B cell (primary cell): ENCODE data around the gene UBAC2. TPM values are rescaled to one million over a fixed set of nuclear protein-coding genes. Genes with fewer than 3 reads are reported as not detected.

ENCODE experiments used
- ATAC-seq: fragments of 200-7000 bp; cut with Tn5 transposase; one replicate; pipeline ENCODE4 v1.10.0; 2021; ENCODE audit warnings: low read depth, mild to moderate bottlenecking, moderate number of reproducible peaks, moderate library complexity
- CTCF ChIA-PET: fragments of 350-600 bp; sonication (Branson Sonifier 250); formaldehyde crosslinking; loops from one replicate; lab custom pipeline; 2021; ENCODE audit warnings: antibody characterized with exemption, inconsistent platforms; lab: Charles Lee
- POLR2A ChIA-PET: fragments of 350-600 bp; sonication (Branson Sonifier 250); formaldehyde crosslinking; loops from one replicate; lab custom pipeline; 2021; ENCODE audit warnings: antibody characterized with exemption; lab: Charles Lee
- DNase-seq: peaks from one replicate; pipeline ENCODE4 v3.0.0; 2013
- H2AFZ ChIP-seq: 2 replicates; pipeline ENCODE4 v1.6.1; 2012; ENCODE audit warnings: mild to moderate bottlenecking, low read depth, low read length; ENCODE audit not compliant: insufficient read depth, poor library complexity, severe bottlenecking
- H3K27ac ChIP-seq, 2 donors: 1 replicate in 1 of 2; 2 replicates in 1 of 2; pipeline ENCODE4 v1.5.1; 2012 to 2013; ENCODE audit warnings: low read length in 2 of 2, mild to moderate bottlenecking in 2 of 2, moderate library complexity in 1 of 2
- H3K27me3 ChIP-seq, 4 experiments: fragments of 200-600 bp in 1 of 4; sonication (generic) in 1 of 4; replicated peaks in 1 of 4; 1 replicate in 2 of 4; 2 replicates in 2 of 4; pipeline versions ENCODE4 v1.6.1 to v1.7.0; 2013 to 2016; ENCODE audit warnings: low read length in 3 of 4, mild to moderate bottlenecking in 2 of 4, mixed read lengths in 1 of 4, moderate library complexity in 1 of 4; ENCODE audit not compliant: insufficient read depth in 4 of 4, control insufficient read depth in 3 of 4; ENCODE audit errors: control extremely low read depth in 1 of 4
- H3K36me3 ChIP-seq, 2 experiments: replicated peaks in 1 of 2; 1 replicate in 1 of 2; 2 replicates in 1 of 2; pipeline versions ENCODE4 v1.6.1 to v1.7.1; 2013; ENCODE audit warnings: low read length in 1 of 2; ENCODE audit not compliant: insufficient read depth in 2 of 2, control insufficient read depth in 1 of 2; ENCODE audit errors: control extremely low read depth in 1 of 2, extremely low read depth in 1 of 2
- H3K4me1 ChIP-seq, 2 donors: fragments of 200-600 bp in 1 of 2; sonication (generic) in 1 of 2; 1 replicate in 1 of 2; 2 replicates in 1 of 2; pipeline versions ENCODE4 v1.5.1 to v1.6.1; 2013 to 2017; ENCODE audit warnings: low read length in 2 of 2; ENCODE audit not compliant: control insufficient read depth in 2 of 2, insufficient read depth in 2 of 2
- H3K4me2 ChIP-seq: replicated peaks from 2 replicates; pipeline ENCODE3; 2012; ENCODE audit warnings: mild to moderate bottlenecking, low read depth, low read length; ENCODE audit not compliant: poor library complexity, severe bottlenecking
- H3K4me3 ChIP-seq, 5 experiments: fragments of 200-600 bp in 1 of 5; sonication (generic) in 1 of 5; 1 replicate in 3 of 5; 2 replicates in 2 of 5; pipeline versions ENCODE4 v1.5.1 to v1.7.0; 2011 to 2016; ENCODE audit warnings: low read length in 4 of 5, mild to moderate bottlenecking in 4 of 5, low read depth in 2 of 5, control low read depth in 1 of 5, moderate library complexity in 1 of 5; ENCODE audit not compliant: insufficient read depth in 1 of 5; ENCODE audit errors: control extremely low read depth in 1 of 5, extremely low read depth in 1 of 5
- H3K79me2 ChIP-seq: fragments of 200-600 bp; sonication (generic); one replicate; pipeline ENCODE4 v1.6.0; 2016; ENCODE audit warnings: low read length; ENCODE audit not compliant: control insufficient read depth, insufficient read depth
- H3K9ac ChIP-seq: fragments of 200-600 bp; sonication (generic); 2 replicates; pipeline ENCODE4 v1.6.1; 2017; ENCODE audit warnings: mild to moderate bottlenecking, low read length, moderate library complexity
- H3K9me3 ChIP-seq, 3 donors: one replicate each; pipeline versions ENCODE4 v1.6.1 to v1.7.1; 2013; ENCODE audit warnings: low read length in 2 of 3; ENCODE audit not compliant: control insufficient read depth in 2 of 3, insufficient read depth in 1 of 3; ENCODE audit errors: control extremely low read depth in 1 of 3
- H4K20me1 ChIP-seq: 2 replicates; pipeline ENCODE4 v1.6.0; 2012; ENCODE audit warnings: mild to moderate bottlenecking, low read length; ENCODE audit not compliant: insufficient read depth, control insufficient read depth, poor library complexity, severe bottlenecking
- H3K27ac Mint-ChIP-seq: one replicate; pipeline ENCODE4 v1.8.0; 2021; ENCODE audit warnings: mixed read lengths
- H3K27me3 Mint-ChIP-seq: one replicate; pipeline ENCODE4 v1.8.0; 2021; ENCODE audit warnings: mixed read lengths
- H3K4me1 Mint-ChIP-seq: one replicate; pipeline ENCODE4 v1.8.0; 2021; ENCODE audit warnings: mixed read lengths
- H3K4me3 Mint-ChIP-seq: one replicate; pipeline ENCODE4 v1.8.0; 2021; ENCODE audit warnings: mixed read lengths
- H3K9me3 Mint-ChIP-seq: one replicate; pipeline ENCODE4 v1.8.0; 2022; ENCODE audit warnings: mixed read lengths; ENCODE audit not compliant: insufficient read depth
- EZH2 ChIP-seq: IDR thresholded peaks from 2 replicates; pipeline ENCODE4 v1.6.1; 2012; ENCODE audit warnings: borderline replicate concordance, low read depth, mild to moderate bottlenecking, moderate library complexity, low read length; ENCODE audit not compliant: insufficient read depth, poor library complexity, severe bottlenecking
- WGBS: methylation state at CpG from one replicate; pipeline ENCODE4 v1.1.5; 2013; ENCODE audit warnings: missing lambda C conversion rate; ENCODE audit not compliant: insufficient coverage; 5-methylcytosine and 5-hydroxymethylcytosine counted together
- intact Hi-C: fragments of 100-400 bp; cut with micrococcal nuclease; formaldehyde crosslinking; loops from one replicate; pipeline ENCODE4 v1.10.0; 2022
- polyA plus RNA-seq: library from polyadenylated mRNA; depleted of rRNA; stranded (reverse); fragments of >200 nt; gene quantifications from 2 replicates; pipeline ENCODE4 v1.2.3, GENCODE V29; 2012
- total RNA-seq, 2 donors: library from RNA; stranded (reverse); fragments of 120-200 nt in 1 of 2; gene quantifications; 1 replicate in 1 of 2; 2 replicates in 1 of 2; pipeline versions ENCODE4 v1.2.3 to v1.2.4, GENCODE V29; 2013 to 2022
- TF ChIP-seq, protein P1 (sequence below): fragments of 200-600 bp; IDR thresholded peaks from one replicate; pipeline ENCODE4 v1.8.0; 2022; ENCODE audit warnings: antibody characterized with exemption, mild to moderate bottlenecking

The UBAC2 gene
- total and polyA plus RNA-seq, 2 donors (not counting 1 experiment from before 2014, with no cell fraction given): 56.3 to 60.8 TPM

- Histone ChIP-seq H4K20me1 (no peaks in the 10 kb centered on the region), H3K27ac (peak overlapping the region; percentile 99 to 100), H2AFZ (no peak overlapping the region), H3K9me3 (no peaks in the 10 kb centered on the region), H3K4me1 (peaks cover 69 to 82% of the 10 kb centered on the region in 2 donors), H3K9ac (peak overlapping the region; percentile 59), H3K79me2 (peaks cover 27% of the 10 kb centered on the region), H3K4me2 (peak overlapping the region; percentile 71), H3K4me3 (peak overlapping the region in 4 of 5 experiments; percentile 9 to 39 (median 30)), H3K27me3 (no peaks in the 10 kb centered on the region), H3K36me3 (peaks cover 0 to 20% of the 10 kb centered on the region in 2 experiments)
- H3K9me3 Mint-ChIP-seq: no peaks in the 10 kb centered on the region
- POLR2A ChIA-PET: interaction anchor here (0.6 to 4.0 kb wide), 24 partner anchors 8 to 797 kb away, joined by 3 to 34 read pairs (median 8); partner anchors contain the start of genes GPR18, GPR183, STK24 and UBAC2
- no peaks in the 10 kb centered on the region for H3K27me3 Mint-ChIP-seq
- TF ChIP-seq, protein P1, sequence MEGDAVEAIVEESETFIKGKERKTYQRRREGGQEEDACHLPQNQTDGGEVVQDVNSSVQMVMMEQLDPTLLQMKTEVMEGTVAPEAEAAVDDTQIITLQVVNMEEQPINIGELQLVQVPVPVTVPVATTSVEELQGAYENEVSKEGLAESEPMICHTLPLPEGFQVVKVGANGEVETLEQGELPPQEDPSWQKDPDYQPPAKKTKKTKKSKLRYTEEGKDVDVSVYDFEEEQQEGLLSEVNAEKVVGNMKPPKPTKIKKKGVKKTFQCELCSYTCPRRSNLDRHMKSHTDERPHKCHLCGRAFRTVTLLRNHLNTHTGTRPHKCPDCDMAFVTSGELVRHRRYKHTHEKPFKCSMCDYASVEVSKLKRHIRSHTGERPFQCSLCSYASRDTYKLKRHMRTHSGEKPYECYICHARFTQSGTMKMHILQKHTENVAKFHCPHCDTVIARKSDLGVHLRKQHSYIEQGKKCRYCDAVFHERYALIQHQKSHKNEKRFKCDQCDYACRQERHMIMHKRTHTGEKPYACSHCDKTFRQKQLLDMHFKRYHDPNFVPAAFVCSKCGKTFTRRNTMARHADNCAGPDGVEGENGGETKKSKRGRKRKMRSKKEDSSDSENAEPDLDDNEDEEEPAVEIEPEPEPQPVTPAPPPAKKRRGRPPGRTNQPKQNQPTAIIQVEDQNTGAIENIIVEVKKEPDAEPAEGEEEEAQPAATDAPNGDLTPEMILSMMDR: no peak
- no peak for TF ChIP-seq EZH2
- H3K27ac Mint-ChIP-seq: peak overlapping the region; percentile 98
- ATAC-seq: peak; percentile 50
- CTCF ChIA-PET: interaction anchor here (0.6 to 19.7 kb wide), 27 partner anchors 9 to 198 kb away, joined by 3 to 477 read pairs (median 10); partner anchors contain the start of gene GPR183
- WGBS: 21% methylated on average over 4 of the region's 10 CpGs
- peak; percentile 89 for DNase-seq
- intact Hi-C loops: loop anchor here (2.0 kb wide), 2 partner anchors 52 to 174 kb away; partner anchors contain the start of gene UBAC2
- peaks cover 83% of the 10 kb centered on the region for H3K4me1 Mint-ChIP-seq
- H3K4me3 Mint-ChIP-seq: peak overlapping the region; percentile 77
Measured at GRCh38 chr13:99374169-99374991, 173.7 kb downstream of the UBAC2 start.
